HuH-7.5 (cell line): Measurements from ENCODE around the gene TMEM39A.

Experiments used
- DNase-seq: peaks from one replicate; pipeline ENCODE4 v3.0.0; 2011; ENCODE audit warnings: low spot score

Gene TMEM39A

DNA sequence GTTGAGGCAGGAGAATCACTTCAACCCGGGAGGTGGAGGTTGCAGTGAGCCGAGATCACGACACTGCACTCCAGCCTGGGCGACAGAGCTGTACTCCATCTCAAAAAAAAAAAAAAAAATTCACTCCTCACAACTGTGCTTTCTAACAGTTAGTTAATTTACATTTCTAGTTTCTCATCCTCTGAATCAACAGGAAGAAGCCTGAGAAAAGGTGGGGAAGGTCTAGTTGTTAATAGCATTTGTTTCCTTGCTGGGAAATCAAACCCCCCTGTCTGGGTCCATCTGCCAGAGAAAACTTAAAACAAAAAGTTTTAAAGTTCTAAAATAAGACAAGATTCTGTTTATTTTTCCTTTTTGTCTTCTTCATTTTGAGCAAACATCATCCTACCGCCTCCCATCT, 62.3 kb downstream of the TMEM39A start:
- DNase-seq: no peak

DNA sequence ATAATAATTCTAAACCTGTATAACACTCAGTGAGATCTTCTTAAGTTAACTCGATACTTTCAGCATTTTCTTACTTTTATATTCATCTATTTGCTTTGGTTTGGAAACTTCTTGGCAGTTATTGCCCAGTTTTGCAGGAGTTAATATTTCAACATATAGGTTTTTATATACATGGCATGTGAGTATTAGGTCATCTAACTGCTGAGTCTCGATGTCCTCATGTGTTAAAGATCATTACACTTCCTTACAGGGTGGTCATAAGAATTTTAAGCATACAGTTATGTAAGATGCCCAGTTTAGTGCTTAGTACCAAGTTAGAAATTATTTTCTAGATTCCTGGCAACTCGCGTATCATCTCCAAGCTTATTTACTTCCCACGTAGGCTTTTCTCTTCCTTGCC, 62.9 kb downstream of the TMEM39A start:
- DNase-seq: no peak

DNA sequence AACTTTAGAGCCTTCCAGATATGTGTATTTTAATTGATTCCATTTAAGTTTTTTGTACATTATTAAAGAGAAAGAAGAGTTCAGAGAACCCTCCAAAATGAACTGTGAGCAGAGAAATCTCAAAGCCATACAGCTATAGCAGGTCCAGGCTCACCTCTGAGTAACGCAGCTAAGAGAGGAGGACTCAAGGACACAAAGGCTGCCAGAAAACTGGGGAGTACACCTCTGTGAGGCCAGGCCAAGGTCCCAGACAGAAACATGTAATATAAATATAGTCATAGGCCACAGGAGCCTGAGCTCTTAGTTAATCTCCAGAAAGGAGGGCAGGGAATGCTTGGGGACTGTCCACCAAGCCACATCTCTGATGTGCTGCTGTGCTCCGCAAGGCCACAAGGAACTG, 66.5 kb downstream of the TMEM39A start:
- DNase-seq: no peak

DNA sequence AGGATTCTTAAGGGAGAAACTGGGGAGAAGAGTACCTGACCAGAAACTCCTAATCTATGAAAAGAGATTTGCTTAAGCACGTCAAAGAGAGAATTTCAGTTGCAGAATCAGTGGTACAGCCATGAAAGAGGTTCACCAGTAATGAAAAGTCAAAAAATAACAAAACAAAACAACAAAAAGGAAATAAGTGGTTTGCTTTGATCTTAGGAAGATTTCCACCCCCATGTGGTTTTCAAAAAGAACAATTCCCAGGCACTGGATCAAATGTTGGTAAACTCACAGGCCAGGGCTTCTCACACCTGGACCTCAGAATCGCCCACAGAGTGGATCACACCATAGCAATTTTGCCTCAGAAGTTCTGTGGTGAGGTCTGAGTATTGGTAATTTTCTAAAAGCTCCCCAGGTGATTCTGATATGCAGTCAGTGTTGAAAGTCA, 67.5 kb downstream of the TMEM39A start:
- no peak for DNase-seq

DNA sequence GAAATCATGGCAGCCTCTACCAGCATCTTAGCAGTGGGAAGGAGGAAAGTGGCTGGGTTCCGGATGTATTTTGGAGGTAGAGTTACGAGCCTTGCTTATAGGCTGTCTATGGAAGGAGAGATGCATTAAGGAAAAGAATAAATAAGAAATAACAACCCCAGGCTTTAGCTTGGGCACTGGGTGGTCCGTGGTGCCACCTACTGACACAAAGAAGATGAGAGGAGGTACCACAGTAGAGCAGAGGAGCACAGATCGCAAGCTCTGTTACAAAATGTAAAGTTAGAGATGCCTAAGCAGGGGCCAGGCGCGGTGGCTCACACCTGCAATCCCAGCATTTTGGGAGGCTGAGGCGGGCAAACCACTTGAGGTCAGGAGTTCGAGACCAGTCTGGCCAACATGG, 74.8 kb downstream of the TMEM39A start:
- no peak for DNase-seq

DNA sequence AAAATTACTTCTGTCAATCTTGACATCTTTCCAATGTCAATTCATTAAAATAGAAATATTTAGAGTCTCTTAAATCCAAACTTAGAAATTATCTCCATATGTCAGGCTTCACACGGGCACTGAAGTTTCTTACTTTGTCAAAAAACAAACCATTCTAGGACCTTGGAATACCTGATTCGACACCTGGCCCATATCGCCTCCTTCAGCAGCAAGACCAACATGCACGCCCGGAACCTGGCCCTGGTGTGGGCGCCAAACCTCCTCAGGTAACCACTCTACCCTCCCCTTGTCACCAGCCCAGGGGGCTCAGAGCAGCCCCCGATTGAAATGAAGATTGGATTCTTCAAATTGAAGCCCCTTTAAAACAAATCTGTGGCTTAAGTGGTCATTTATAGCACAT, 81.3 kb downstream of the TMEM39A start:
- no peak for DNase-seq

DNA sequence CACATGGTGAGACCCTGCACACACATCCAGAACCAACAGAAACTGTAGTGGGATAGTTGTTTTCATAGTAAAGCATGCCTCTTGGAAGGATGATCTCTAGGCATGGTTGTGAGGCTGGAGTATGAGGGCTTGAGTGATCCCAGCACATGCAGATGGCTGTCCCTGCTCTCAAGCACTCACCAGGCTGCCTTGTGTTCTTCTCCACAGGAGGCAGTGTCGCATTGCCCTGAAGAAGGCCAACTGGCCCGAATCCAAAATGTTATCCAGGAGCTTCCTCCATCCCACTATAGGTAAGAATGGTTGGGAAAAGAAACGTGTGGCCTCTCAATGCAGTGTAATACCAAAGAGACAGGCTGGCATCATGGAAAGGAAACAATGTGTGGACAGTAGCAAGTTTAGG, 82.7 kb downstream of the TMEM39A start:
- DNase-seq: peak; percentile 17
